Stomach (tissue), 9 donors: Measurements from ENCODE around the gene ARID2. TPM values are rescaled to one million over a fixed set of nuclear protein-coding genes. Genes with fewer than 3 reads are reported as not detected.

Source experiments
- DNase-seq, 2 donors: peaks; one replicate each; pipeline versions ENCODE4 v3.0.0 to v3.0.0-alpha.2; 2013 to 2019
- H3K27ac ChIP-seq, 5 donors: fragments of 200-600 bp in 4 of 5; sonication (generic) in 4 of 5; one replicate each; pipeline ENCODE4 v1.5.1; 2013 to 2019; ENCODE audit warnings: mild to moderate bottlenecking in 1 of 5, moderate library complexity in 1 of 5
- H3K27me3 ChIP-seq, 3 donors: fragments of 200-600 bp; sonication (generic); one replicate each; pipeline ENCODE4 v1.5.1; 2017 to 2019; ENCODE audit warnings: mixed run types in 1 of 3
- H3K36me3 ChIP-seq, 4 donors: fragments of 200-600 bp; sonication (generic); 1 replicate in 3 of 4; 2 replicates in 1 of 4; pipeline ENCODE4 v1.5.1; 2016 to 2019
- H3K4me1 ChIP-seq, 4 donors: fragments of 200-600 bp; sonication (generic); one replicate each; pipeline ENCODE4 v1.5.1; 2016 to 2019
- H3K4me3 ChIP-seq, 4 donors: fragments of 200-600 bp; sonication (generic) in 3 of 4; one replicate each; pipeline ENCODE4 v1.5.1; 2016 to 2019; ENCODE audit warnings: mild to moderate bottlenecking in 1 of 4
- H3K9me3 ChIP-seq, 4 donors: fragments of 200-600 bp; sonication (generic); one replicate each; pipeline ENCODE4 v1.5.1; 2016 to 2019
- EP300 ChIP-seq: sonication (generic); formaldehyde crosslinking; IDR thresholded peaks from one replicate; pipeline ENCODE4 v1.6.1; 2017; ENCODE audit warnings: antibody characterized with exemption
- POLR2A ChIP-seq, 4 donors: fragments of 450-650 bp; IDR thresholded peaks; one replicate each; pipeline ENCODE4 v1.6.1; 2016; ENCODE audit warnings: antibody characterized with exemption in 4 of 4, control low read depth in 2 of 4, mild to moderate bottlenecking in 1 of 4, moderate library complexity in 1 of 4
- POLR2AphosphoS5 ChIP-seq, 3 donors: sonication (generic); formaldehyde crosslinking; IDR thresholded peaks; one replicate each; pipeline ENCODE4 v1.6.1; 2016; ENCODE audit warnings: antibody characterized with exemption in 3 of 3
- WGBS, 5 donors: extraction: QIAGEN DNeasy Blood & Tissue Kit in 3 of 5; methylation state at CpG; one replicate each; pipeline versions ENCODE4 v1.1.5 to v1.1.7; 2013 to 2018; 5-methylcytosine and 5-hydroxymethylcytosine counted together
- intact Hi-C: fragments of 100-400 bp; cut with DNase I; formaldehyde crosslinking; loops from one replicate; pipeline ENCODE4 v1.15.1; 2023; ENCODE audit warnings: low total_unique reads
- polyA plus RNA-seq, 3 donors: library from polyadenylated mRNA; stranded (reverse); fragments of 200-250 nt; gene quantifications; one replicate each; pipeline ENCODE4 v1.2.3, GENCODE V29; 2013
- total RNA-seq, 5 donors: library from RNA; depleted of rRNA; stranded (reverse); fragments of >200 nt; gene quantifications; one replicate each; pipeline versions ENCODE4 v1.1.0 to v1.2.3, GENCODE V29; 2014 to 2016
- TF ChIP-seq, protein P1 (sequence below), 7 experiments: fragments of 450-650 bp in 4 of 7; fragments of 200-600 bp in 3 of 7; sonication (generic) in 3 of 7; IDR thresholded peaks; one replicate each; pipeline ENCODE4 v1.5.1; 2016 to 2019; ENCODE audit warnings: antibody characterized with exemption in 7 of 7, control low read depth in 2 of 7, mild to moderate bottlenecking in 1 of 7
- donor health status: healthy with polysubstance abuse.
- donor health status: Bipolar disorder and iron deficiency.
- donor health status: healthy.

Gene ARID2
- total and polyA plus RNA-seq, 8 donors = 2.6 to 80.4 (median 13.6) TPM

DNA sequence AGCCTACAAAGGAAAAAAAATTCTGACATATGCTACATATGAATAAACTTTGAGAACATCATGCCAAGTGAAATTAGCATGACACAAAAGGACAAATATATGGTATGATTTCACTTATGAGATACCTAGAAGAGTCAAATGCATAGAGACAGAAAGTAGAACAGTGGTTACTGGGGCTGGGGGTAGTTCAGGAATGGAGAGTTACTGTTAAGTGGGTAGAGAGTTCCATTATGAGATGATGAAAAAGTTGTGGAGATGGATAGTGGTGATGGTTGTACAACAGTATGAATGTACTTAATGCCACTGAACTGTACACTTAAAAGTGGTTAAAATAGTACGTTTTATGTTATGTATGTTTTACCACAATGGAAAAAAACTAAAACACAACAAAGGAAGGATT, 168.6 kb downstream of the ARID2 start:
- TF ChIP-seq POLR2AphosphoS5 (IDR thresholded peaks at IDR 0.05) (no peak), POLR2A (IDR thresholded peaks at IDR 0.05) (no peak), EP300 (no peak)
- TF ChIP-seq, protein P1, sequence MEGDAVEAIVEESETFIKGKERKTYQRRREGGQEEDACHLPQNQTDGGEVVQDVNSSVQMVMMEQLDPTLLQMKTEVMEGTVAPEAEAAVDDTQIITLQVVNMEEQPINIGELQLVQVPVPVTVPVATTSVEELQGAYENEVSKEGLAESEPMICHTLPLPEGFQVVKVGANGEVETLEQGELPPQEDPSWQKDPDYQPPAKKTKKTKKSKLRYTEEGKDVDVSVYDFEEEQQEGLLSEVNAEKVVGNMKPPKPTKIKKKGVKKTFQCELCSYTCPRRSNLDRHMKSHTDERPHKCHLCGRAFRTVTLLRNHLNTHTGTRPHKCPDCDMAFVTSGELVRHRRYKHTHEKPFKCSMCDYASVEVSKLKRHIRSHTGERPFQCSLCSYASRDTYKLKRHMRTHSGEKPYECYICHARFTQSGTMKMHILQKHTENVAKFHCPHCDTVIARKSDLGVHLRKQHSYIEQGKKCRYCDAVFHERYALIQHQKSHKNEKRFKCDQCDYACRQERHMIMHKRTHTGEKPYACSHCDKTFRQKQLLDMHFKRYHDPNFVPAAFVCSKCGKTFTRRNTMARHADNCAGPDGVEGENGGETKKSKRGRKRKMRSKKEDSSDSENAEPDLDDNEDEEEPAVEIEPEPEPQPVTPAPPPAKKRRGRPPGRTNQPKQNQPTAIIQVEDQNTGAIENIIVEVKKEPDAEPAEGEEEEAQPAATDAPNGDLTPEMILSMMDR (IDR thresholded peaks at IDR 0.05) = no peak

DNA sequence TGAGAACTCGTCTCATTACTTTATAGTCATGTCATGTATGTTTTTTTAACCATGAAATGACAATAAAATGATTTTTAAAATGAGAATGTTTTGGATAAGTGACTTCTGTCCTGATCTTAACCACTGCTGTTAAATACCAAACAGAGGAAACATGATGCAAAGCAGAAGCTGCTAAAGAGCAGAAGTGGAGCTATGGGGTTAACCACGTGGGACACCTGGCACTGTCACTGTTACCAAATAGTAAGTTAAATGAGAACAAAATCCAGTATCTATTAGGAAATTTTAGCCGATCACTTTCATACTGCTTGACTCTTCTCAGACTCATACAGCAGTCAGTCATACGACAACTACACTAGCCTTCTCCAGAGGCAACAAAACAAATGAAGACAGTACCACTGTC, 178.4 kb downstream of the ARID2 start:
- Histone ChIP-seq H3K36me3 (peaks cover 0 to 41% (median 11%) of the 10 kb centered on the region in 4 donors), H3K9me3 (no peaks in the 10 kb centered on the region), H3K27me3 (no peaks in the 10 kb centered on the region), H3K4me3 (no peak overlapping the region), H3K27ac (no peak overlapping the region), H3K4me1 (peaks cover 0 to 22% (median 12%) of the 10 kb centered on the region in 4 donors)
- TF ChIP-seq EP300 (no peak), POLR2A (IDR thresholded peaks at IDR 0.05) (no peak), POLR2AphosphoS5 (IDR thresholded peaks at IDR 0.05) (no peak)
- TF ChIP-seq, protein P1 (IDR thresholded peaks at IDR 0.05) = no peak
- DNase-seq = no peak
- intact Hi-C loops = no loop called here
- WGBS, 5 donors = 68 to 79% (median 78%) methylated on average over 4 of the region's 4 CpGs

More for the DNA sequence above, 168.6 kb downstream of the ARID2 start:
- Histone ChIP-seq H3K27ac (no peak overlapping the region), H3K4me1 (no peaks in the 10 kb centered on the region), H3K9me3 (no peaks in the 10 kb centered on the region), H3K36me3 (peaks cover 3 to 78% (median 67%) of the 10 kb centered on the region in 4 donors), H3K27me3 (no peaks in the 10 kb centered on the region), H3K4me3 (no peak overlapping the region)
- intact Hi-C loops = no loop called here
- WGBS, 5 donors = 86 to 100% (median 96%) methylated on average over 1 of the region's 1 CpG
- DNase-seq = no peak

DNA sequence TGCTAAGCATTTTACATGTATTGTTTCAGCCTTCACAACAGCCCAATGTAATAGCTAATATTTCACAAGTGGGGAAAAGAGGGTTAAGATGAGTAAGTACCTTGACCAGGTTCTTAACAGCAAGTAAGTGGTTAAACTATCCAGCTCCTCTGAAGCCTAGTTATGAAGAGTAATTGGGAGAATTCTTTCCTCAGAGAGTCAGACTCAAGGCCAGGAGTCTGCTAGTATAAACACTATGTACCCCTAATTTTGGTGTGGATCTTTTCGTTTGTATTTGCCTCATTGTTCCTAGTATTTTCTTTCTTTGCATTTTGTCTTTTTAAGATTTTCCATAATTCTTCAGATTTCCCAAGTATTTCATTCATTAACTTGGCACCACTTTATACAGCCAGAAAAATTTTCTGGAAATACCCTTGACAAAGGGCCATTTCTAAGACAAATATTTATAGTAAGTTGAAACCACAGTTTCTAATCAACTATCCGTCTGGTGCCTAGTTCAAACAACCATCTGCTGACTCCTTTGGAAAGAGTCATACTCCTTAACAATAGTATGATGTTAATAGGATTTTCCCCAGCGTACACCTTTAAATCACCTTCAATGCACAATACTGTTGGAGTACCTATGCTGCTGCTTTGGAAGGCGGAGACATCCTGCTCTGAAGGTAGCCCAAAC, 179.7 kb downstream of the ARID2 start:
- TF ChIP-seq POLR2AphosphoS5 (IDR thresholded peaks at IDR 0.05) (no peak), POLR2A (IDR thresholded peaks at IDR 0.05) (no peak), EP300 (no peak)
- TF ChIP-seq, protein P1 (IDR thresholded peaks at IDR 0.05) = no peak
- DNase-seq = peak in 1 of 2 donors; percentile 17
- H3K27me3 ChIP-seq = no peaks in the 10 kb centered on the region
- H3K4me1 ChIP-seq = peaks cover 0 to 23% (median 15%) of the 10 kb centered on the region in 4 donors
- H3K36me3 ChIP-seq = peaks cover 0 to 38% (median 10%) of the 10 kb centered on the region in 4 donors
- H3K27ac ChIP-seq = no peak overlapping the region
- intact Hi-C loops = no loop called here
- WGBS, 5 donors = 33 to 48% (median 40%) methylated on average over 4 of the region's 4 CpGs
- no peaks in the 10 kb centered on the region for H3K9me3 ChIP-seq
- no peak overlapping the region for H3K4me3 ChIP-seq

DNA sequence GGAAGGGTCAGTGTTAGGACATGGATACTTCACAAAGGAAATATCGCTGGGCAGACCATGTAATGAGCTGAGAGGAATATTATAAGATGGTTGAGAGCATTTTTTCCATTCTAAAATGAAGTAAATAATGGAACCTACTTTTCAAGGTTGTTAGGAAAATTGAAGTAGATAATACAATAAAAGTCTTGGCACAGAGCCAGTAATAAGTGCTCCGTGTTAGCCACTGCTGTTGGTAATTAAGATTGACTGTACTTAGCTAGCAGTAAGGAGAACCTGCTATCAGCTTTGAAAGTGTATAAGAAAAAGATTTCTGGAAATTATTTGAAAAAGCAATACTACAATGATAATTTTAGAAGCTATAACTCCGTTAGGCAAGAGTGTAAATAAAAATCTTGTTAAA, 183.3 kb downstream of the ARID2 start:
- peaks cover 3 to 14% (median 8%) of the 10 kb centered on the region in 4 donors for H3K36me3 ChIP-seq
- H3K27ac ChIP-seq = no peak overlapping the region
- intact Hi-C loops = no loop called here
- H3K4me3 ChIP-seq = no peak overlapping the region
- peak in 1 of 2 donors; percentile 13 for DNase-seq
- no peaks in the 10 kb centered on the region for H3K9me3 ChIP-seq
- TF ChIP-seq, protein P1 (IDR thresholded peaks at IDR 0.05) = no peak
- no peak for TF ChIP-seq POLR2A (IDR thresholded peaks at IDR 0.05)
- TF ChIP-seq EP300 = no peak
- TF ChIP-seq POLR2AphosphoS5 (IDR thresholded peaks at IDR 0.05) = no peak
- 39 to 43% (median 40%) methylated on average over 3 of the region's 3 CpGs for WGBS, 5 donors
- no peaks in the 10 kb centered on the region for H3K27me3 ChIP-seq
- peaks cover 0 to 23% (median 15%) of the 10 kb centered on the region in 4 donors for H3K4me1 ChIP-seq
